Inferior parietal cortex (tissue), 1 donor: ENCODE results near the gene CCL5.

Experiments used
- DNase-seq: peaks from one replicate; pipeline ENCODE4 v3.0.0-alpha.2; 2016; ENCODE audit errors: extremely low spot score

The CCL5 gene

GRCh38 chr17:35879773-35880654 is at the start of gene CCL5:
CCL5 (minus strand) TSS chr17:35880360.
- no peak for DNase-seq

GRCh38 chr17:35927714-35928113 is 47.6 kb upstream of the CCL5 start:
- no peak for DNase-seq

GRCh38 chr17:35923609-35924114 is 43.5 kb upstream of the CCL5 start:
- DNase-seq = no peak

GRCh38 chr17:35920229-35920628 is 40.1 kb upstream of the CCL5 start:
- DNase-seq = no peak

- no peak for DNase-seq
Measured at GRCh38 chr17:35918665-35919064, 38.5 kb upstream of the CCL5 start.

- DNase-seq = no peak
Measured at GRCh38 chr17:35917519-35918213, 37.5 kb upstream of the CCL5 start.

- DNase-seq = no peak
Measured at GRCh38 chr17:35915153-35915964, 35.2 kb upstream of the CCL5 start.

- DNase-seq = no peak
Measured at GRCh38 chr17:35914354-35914753, 34.2 kb upstream of the CCL5 start.

- no peak for DNase-seq
Measured at GRCh38 chr17:35913609-35914008, 33.4 kb upstream of the CCL5 start.

GRCh38 chr17:35912942-35913341 is 32.8 kb upstream of the CCL5 start:
- no peak for DNase-seq

- DNase-seq = no peak
Measured at GRCh38 chr17:35912339-35912912, 32.3 kb upstream of the CCL5 start.

- no peak for DNase-seq
Measured at GRCh38 chr17:35909408-35909807, 29.2 kb upstream of the CCL5 start.

- DNase-seq = no peak
Measured at GRCh38 chr17:35907691-35908090, 27.5 kb upstream of the CCL5 start.

GRCh38 chr17:35906926-35907637 is 26.9 kb upstream of the CCL5 start:
- no peak for DNase-seq

- no peak for DNase-seq
Measured at GRCh38 chr17:35906191-35906925, 26.2 kb upstream of the CCL5 start.

GRCh38 chr17:35903451-35903850 is 23.3 kb upstream of the CCL5 start:
- DNase-seq = no peak

- DNase-seq = no peak
Measured at GRCh38 chr17:35901631-35902175, 21.5 kb upstream of the CCL5 start.

- no peak for DNase-seq
Measured at GRCh38 chr17:35900708-35901480, 20.7 kb upstream of the CCL5 start.

- DNase-seq = no peak
Measured at GRCh38 chr17:35900280-35900679, 20.1 kb upstream of the CCL5 start.
